HG03565 (cell line): Measurements from ENCODE around the gene ABCF2.
A peak's percentile ranks its signal among the peaks of the same experiment; 100 is the strongest.

ENCODE experiments used
- ATAC-seq: cut with Tn5 transposase; IDR thresholded peaks from one replicate; pipeline ENCODE4 v1.9.1; 2021; ENCODE audit warnings: mild to moderate bottlenecking, moderate library complexity; ENCODE audit not compliant: unreplicated experiment

ABCF2 gene

DNA sequence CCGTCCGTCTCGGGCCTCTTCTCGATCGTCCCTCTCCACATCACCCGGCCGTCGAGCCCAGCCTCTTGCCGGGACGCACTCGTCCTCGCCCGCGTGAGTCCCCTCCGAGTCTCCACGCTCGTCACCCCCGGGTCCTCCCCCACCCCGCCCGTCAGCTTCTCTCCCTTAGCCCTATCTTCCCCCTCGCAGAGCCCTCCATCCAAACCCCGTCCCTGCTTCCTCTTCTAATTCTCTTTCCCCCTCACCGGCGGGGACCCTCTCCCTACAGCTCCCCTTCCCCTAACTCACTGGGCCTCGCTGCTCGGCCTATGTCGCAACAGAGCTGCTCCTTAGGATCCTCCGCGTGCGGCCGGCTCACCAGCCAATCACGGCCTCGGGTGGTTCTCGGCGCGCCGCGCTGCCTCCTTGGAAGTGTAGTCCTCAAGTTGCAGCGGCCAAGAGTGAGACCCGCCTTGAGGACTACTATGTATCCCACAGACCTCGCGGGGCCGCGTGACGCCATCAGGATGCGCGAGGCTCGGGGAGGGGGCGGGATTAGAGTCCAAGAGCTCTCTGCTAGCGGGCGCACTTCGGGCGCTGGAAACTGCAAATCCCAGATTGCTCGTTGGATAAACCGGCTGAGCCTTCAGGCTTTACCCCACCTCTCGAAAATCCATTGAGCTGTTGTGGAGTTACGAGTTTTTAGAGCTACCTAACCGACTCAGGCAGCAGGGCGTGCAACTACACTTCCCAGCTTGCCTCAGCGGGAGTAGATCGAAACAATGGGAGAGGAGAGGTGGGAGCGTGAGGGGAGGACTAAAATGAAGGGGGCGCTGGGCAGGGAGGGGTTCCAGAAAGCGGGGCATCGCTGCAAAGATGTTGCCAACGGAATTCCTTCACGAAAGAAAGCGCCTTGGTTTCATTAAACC is at the start of gene ABCF2:
Gene ABCF2, minus strand, starts transcription at position 331 of the 908 bp plus-strand sequence. CDS start 747 bp downstream, outside the sequence.
- peak; percentile 99 for ATAC-seq

DNA sequence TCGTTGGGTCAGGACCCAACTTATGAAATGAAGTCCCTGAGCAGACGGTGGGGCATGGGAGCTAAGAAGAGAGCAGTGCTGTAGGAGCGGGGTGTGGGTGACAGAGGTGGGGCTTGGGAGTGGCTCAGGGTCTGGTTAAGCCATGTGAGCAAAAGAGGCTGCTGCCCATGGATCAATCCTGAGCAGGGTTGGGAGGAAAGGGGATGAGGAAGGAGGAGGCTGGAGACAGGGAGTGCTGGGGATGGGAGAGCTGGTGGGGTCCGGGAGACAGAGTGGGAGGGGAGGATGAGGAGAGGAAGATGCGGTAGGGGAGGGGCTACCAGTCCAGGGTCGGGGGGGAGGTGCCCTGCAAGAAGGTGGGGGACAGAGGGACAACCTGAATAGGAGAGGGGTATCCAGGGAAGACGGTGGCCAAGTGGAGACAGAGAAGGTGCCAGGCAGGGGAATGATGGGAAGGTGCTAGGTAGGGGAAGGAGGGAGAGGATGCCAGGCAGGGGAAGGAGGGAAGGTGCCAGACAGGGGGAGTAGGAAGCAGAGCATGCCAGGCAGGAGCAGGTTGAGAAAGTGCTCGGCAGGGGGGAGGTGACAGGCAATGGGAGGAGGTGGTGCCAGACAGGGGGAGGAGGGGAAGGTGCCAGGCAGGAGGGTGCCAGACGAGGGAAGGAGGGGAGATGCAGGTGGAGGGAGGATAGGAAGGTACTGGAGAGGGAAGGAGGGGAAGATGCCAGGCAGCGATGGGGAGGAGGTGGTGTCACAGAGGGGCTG is 49.0 kb upstream of the ABCF2 start:
- no peak for ATAC-seq

GRCh38 chr7:151274936-151275812 is 48.2 kb upstream of the ABCF2 start:
- ATAC-seq = no peak

GRCh38 chr7:151274396-151274795 is 47.4 kb upstream of the ABCF2 start:
- no peak for ATAC-seq

DNA sequence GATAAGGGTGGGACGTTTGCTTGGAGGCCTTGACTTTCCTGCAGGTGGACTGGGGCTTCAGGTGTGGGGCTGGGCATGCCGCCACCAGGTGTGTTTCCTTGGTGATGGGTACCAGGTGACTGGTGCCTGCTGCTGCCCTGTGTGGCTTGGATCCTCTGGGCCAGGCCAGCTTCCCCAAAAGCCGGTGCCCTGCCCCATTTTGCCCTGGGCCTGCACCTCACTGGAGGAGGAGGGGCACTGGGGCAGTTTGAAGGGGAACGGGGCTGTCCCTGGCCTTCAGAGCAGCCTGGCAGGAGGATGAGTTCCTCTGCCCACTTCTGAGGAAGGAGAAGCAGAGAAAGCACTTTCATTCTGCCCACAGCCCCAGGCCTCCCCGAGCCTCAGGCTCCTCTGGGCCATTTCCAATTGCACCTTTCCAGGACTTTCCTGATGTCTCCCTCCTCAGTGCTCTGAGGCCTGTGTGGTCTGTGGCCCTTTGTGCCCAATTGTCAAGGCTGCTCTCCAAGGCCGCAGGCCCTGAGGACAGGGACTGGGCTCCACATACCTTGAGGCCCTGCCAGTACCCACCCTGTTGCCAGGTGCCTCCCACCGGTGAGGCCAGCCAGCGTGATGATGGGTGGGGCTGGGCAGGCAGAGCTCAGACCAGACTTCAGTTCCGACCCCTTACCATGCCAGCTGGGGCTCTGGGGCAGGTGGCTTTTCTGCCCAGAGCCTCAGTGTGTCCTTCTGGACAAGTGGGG is 46.8 kb upstream of the ABCF2 start:
- no peak for ATAC-seq

DNA sequence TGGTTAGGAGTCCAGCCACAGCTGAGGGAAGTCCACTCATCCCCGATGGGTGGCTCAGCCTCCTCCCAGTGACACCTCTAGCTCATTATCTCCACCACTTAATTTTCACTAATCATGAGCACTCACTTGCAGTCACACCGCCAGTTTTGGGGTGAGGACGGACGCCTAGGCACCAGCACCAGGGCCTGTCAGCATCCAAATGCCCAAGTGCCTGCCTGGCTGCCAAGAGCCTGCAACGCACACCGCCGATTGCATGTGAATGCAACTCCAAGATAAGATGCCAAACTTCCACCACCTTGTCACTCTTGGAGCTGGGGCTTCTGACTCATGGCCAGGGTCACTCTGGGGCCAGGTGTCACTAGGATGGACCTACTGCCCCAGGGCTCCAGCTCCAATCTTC is 45.9 kb upstream of the ABCF2 start:
- no peak for ATAC-seq

DNA sequence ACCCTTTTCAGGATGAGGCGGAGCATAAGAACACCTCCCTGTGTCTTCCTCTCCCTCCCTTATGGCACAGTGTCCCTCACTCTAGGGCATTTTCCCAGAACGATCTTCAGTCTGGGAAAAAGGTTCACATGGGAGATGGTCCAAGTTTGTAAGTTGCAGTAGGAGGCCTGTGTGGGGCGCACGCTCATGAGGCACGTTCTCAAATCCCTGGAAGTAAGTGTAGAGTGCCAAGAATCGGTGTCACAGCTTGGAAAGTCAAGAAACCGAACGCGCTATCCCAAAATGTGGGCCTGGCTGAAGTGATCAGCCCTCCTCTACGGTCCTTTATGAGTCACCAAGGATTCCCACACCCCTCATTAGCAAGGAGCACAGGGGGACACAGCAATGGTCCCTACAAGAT is 45.4 kb upstream of the ABCF2 start:
- no peak for ATAC-seq

- no peak for ATAC-seq
Measured at GRCh38 chr7:151271699-151272355, 44.8 kb upstream of the ABCF2 start.

- ATAC-seq = no peak
Measured at GRCh38 chr7:151269511-151269910, 42.5 kb upstream of the ABCF2 start.

DNA sequence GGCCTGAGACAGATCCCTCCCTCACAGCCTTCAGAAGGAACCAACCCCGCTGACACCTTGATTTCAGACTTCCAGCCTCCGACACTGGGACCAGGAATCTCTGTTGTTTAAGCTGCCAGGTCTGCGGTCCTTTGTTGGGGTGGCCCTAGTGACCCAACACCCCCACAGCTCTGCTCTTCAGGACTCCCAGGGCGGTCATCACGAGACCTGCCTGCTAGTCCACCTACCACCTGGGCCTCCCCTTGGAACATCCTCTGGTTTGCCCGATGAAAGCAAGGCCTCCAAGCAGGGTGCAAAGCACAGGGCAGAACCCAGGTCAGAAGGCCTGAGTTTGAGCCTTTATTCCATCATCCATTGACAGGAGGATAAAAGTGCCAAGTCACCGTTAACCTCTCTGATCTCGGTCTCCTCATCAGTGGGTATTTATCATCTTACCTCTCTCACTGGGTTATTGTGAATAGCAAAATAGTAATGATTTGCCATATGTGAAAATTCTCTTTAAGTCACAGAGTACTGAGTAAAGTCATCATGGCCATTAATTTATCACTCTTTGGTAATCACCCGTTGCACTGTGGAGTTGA is 38.4 kb upstream of the ABCF2 start:
- no peak for ATAC-seq

- ATAC-seq = no peak
Measured at GRCh38 chr7:151264615-151265014, 37.6 kb upstream of the ABCF2 start.

GRCh38 chr7:151261529-151261928 is 34.5 kb upstream of the ABCF2 start:
- no peak for ATAC-seq

GRCh38 chr7:151260883-151261282 is 33.9 kb upstream of the ABCF2 start:
- no peak for ATAC-seq

DNA sequence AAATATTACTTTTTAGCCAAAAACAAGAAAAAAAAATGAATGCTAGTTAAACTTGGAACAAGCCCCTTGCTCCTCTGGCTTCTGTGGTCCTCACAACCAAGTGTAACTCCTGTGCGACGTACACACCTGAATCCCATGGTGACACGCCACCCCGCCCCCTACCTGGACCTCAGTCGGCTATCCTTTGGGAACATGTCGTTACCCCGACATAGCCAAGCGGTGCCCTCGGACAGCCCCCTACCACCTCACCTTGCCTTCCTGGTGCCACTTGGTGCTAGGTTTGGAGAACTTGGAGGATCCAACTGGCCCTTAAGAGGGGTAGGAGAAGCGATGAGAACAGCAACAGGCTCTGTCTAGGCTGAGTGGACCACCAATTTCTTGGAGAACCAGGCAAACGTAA is 33.5 kb upstream of the ABCF2 start:
- no peak for ATAC-seq

- no peak for ATAC-seq
Measured at GRCh38 chr7:151257990-151258389, 31.0 kb upstream of the ABCF2 start.

DNA sequence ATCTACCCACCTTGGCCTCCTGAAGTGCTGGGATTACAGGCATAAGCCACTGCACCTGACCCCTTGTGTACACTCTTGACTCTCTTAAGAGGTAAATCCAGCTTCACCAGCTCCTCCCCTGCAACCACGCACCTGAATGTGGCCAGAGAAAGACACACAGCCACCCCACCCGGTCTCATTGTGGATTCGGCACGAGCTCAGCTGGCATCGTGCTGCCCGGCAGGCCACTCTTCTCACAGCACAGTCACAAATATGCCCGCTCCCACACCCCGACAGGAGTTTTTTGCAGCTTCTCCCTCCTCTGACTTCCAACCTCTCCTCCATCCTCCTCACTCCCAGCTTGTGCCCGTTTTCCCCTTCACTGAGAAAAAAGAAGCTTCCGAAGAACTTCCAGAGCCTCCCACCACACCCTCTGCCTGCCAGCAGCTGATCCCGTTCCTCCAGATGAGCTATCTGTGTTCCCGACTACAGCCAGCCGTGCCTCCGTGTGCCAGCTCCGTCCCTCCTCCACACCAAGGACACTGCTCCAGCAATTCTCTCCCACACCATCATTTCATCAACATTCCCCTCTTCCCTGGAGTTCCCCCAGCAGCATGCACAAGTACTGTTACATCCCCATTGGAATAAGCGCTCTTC is 29.5 kb upstream of the ABCF2 start:
- ATAC-seq = no peak

GRCh38 chr7:151255390-151255789 is 28.4 kb upstream of the ABCF2 start:
- no peak for ATAC-seq

GRCh38 chr7:151254851-151255250 is 27.8 kb upstream of the ABCF2 start:
- ATAC-seq = no peak

DNA sequence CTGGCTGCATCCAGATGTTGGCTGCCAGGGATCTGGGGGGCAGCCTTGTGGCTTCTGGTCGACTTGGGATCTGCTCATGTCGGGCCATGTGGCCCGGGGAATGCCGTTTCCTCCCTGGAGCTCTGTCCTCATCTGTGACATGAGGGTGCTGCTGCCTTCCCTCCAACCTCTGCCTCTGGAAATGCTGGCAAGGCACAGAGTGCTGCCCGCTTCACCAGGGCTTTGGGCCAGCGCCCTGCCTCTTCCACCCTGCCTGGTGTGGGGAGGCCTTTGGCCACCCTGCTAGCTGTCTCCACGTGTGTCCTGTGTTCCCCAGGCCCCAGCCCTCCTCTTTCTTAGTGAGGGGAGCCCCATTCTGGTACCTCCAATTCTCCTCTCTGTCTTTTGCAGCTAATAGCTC is 27.3 kb upstream of the ABCF2 start:
- no peak for ATAC-seq
